BLaER1 (cell line): ENCODE data around the gene UNC45A.

Experiments used
- H3K27ac ChIP-seq: shearing (Covaris generic); formaldehyde crosslinking; 2 replicates; pipeline ENCODE4 v1.8.1; 2022
- H3K27me3 ChIP-seq: shearing (Covaris generic); formaldehyde crosslinking; 2 replicates; pipeline ENCODE4 v1.8.1; 2022
- H3K36me3 ChIP-seq: shearing (Covaris generic); formaldehyde crosslinking; 2 replicates; pipeline ENCODE4 v1.8.1; 2022
- H3K4me1 ChIP-seq: shearing (Covaris generic); formaldehyde crosslinking; 2 replicates; pipeline ENCODE4 v1.8.1; 2022
- H3K4me2 ChIP-seq: shearing (Covaris generic); formaldehyde crosslinking; 2 replicates; pipeline ENCODE4 v1.8.1; 2022
- H3K4me3 ChIP-seq: shearing (Covaris generic); formaldehyde crosslinking; 2 replicates; pipeline ENCODE4 v1.8.1; 2022
- H3K9ac ChIP-seq: shearing (Covaris generic); formaldehyde crosslinking; 2 replicates; pipeline ENCODE4 v1.8.1; 2022
- H3K9me3 ChIP-seq: shearing (Covaris generic); formaldehyde crosslinking; 2 replicates; pipeline ENCODE4 v1.8.1; 2022
- H4K20me1 ChIP-seq: shearing (Covaris generic); formaldehyde crosslinking; 2 replicates; pipeline ENCODE4 v1.8.1; 2022
- Cebpa-rat ChIP-seq: shearing (Covaris generic); IDR thresholded peaks from 2 replicates; pipeline ENCODE4 v1.8.1; 2022

The UNC45A gene

GRCh38 chr15:90934949-90935751, at the start of gene UNC45A:
Gene UNC45A (plus strand): TSS chr15:90935285. CDS start chr15:90935325, 40 bp downstream.
- peak within 1 kb of the TSS; percentile 90 for H3K9ac ChIP-seq
- peaks cover 40% of the 10 kb centered on the region for H3K36me3 ChIP-seq
- no peak for TF ChIP-seq Cebpa-rat
- H3K4me2 ChIP-seq, result peak within 1 kb of the TSS; percentile 100
- H3K9me3 ChIP-seq, result no peaks in the 10 kb centered on the region
- H3K27ac ChIP-seq, result peak within 1 kb of the TSS; percentile 73
- H3K4me3 ChIP-seq, result peak within 1 kb of the TSS; percentile 82
- no peaks in the 10 kb centered on the region for H3K27me3 ChIP-seq
- H4K20me1 ChIP-seq, result peaks cover 21% of the 10 kb centered on the region
- H3K4me1 ChIP-seq, result peaks cover 74% of the 10 kb centered on the region

GRCh38 chr15:90885432-90886290, 49.4 kb upstream of the UNC45A start:
- Histone ChIP-seq H3K9ac (peak overlapping the region; percentile 95), H3K4me1 (peaks cover 43% of the 10 kb centered on the region), H3K27me3 (no peaks in the 10 kb centered on the region), H3K27ac (peak overlapping the region; percentile 97), H3K36me3 (peaks cover 66% of the 10 kb centered on the region), H3K4me3 (peak overlapping the region; percentile 79), H3K9me3 (no peaks in the 10 kb centered on the region), H3K4me2 (peak overlapping the region; percentile 98), H4K20me1 (peaks cover 23% of the 10 kb centered on the region; the same call in 1 of the 2 replicates)
- TF ChIP-seq Cebpa-rat, result no peak

- peaks cover 28% of the 10 kb centered on the region; the same call in 1 of the 2 replicates for H4K20me1 ChIP-seq
- TF ChIP-seq Cebpa-rat, result no peak
- peaks cover 43% of the 10 kb centered on the region for H3K4me1 ChIP-seq
- H3K27ac ChIP-seq, result 0 out of 2 replicates have a peak overlapping the region, but pooled peaks have one; percentile 3
- H3K4me3 ChIP-seq, result no peak overlapping the region
- H3K9ac ChIP-seq, result no peak overlapping the region
- peak overlapping the region; percentile 98 for H3K4me2 ChIP-seq
- peaks cover 66% of the 10 kb centered on the region for H3K36me3 ChIP-seq
- H3K27me3 ChIP-seq, result no peaks in the 10 kb centered on the region
- H3K9me3 ChIP-seq, result no peaks in the 10 kb centered on the region
Observed at GRCh38 chr15:90886291-90886614, 48.8 kb upstream of the UNC45A start.

- Histone ChIP-seq H3K4me2 (no peak overlapping the region), H3K9ac (no peak overlapping the region), H4K20me1 (peaks cover 32% of the 10 kb centered on the region; the same call in 1 of the 2 replicates), H3K4me1 (peaks cover 43% of the 10 kb centered on the region), H3K36me3 (peaks cover 66% of the 10 kb centered on the region), H3K4me3 (no peak overlapping the region), H3K27ac (no peak overlapping the region), H3K27me3 (no peaks in the 10 kb centered on the region), H3K9me3 (no peaks in the 10 kb centered on the region)
- no peak for TF ChIP-seq Cebpa-rat
Observed at GRCh38 chr15:90887037-90887481, 48.0 kb upstream of the UNC45A start.

- peaks cover 23% of the 10 kb centered on the region for H3K4me1 ChIP-seq
- no peak overlapping the region for H3K4me3 ChIP-seq
- peaks cover 32% of the 10 kb centered on the region; the same call in 1 of the 2 replicates for H4K20me1 ChIP-seq
- H3K27ac ChIP-seq, result no peak overlapping the region
- H3K4me2 ChIP-seq, result no peak overlapping the region
- no peaks in the 10 kb centered on the region for H3K27me3 ChIP-seq
- no peak for TF ChIP-seq Cebpa-rat
- H3K9me3 ChIP-seq, result no peaks in the 10 kb centered on the region
- H3K36me3 ChIP-seq, result peaks cover 79% of the 10 kb centered on the region
- H3K9ac ChIP-seq, result no peak overlapping the region
Observed at GRCh38 chr15:90889313-90889730, 45.8 kb upstream of the UNC45A start.

- Histone ChIP-seq H3K4me3 (no peak overlapping the region), H3K27me3 (no peaks in the 10 kb centered on the region), H4K20me1 (peaks cover 32% of the 10 kb centered on the region; the same call in 1 of the 2 replicates), H3K4me2 (no peak overlapping the region), H3K9ac (no peak overlapping the region), H3K27ac (no peak overlapping the region), H3K9me3 (no peaks in the 10 kb centered on the region), H3K36me3 (peaks cover 85% of the 10 kb centered on the region), H3K4me1 (peaks cover 18% of the 10 kb centered on the region)
- no peak for TF ChIP-seq Cebpa-rat
Observed at GRCh38 chr15:90889736-90890456, 45.2 kb upstream of the UNC45A start.

- peaks cover 94% of the 10 kb centered on the region for H3K36me3 ChIP-seq
- peaks cover 36% of the 10 kb centered on the region; the same call in 1 of the 2 replicates for H4K20me1 ChIP-seq
- H3K27ac ChIP-seq, result no peak overlapping the region
- H3K27me3 ChIP-seq, result no peaks in the 10 kb centered on the region
- H3K4me2 ChIP-seq, result no peak overlapping the region
- H3K9ac ChIP-seq, result no peak overlapping the region
- TF ChIP-seq Cebpa-rat, result no peak
- no peak overlapping the region for H3K4me3 ChIP-seq
- H3K9me3 ChIP-seq, result no peaks in the 10 kb centered on the region
- H3K4me1 ChIP-seq, result peaks cover 9% of the 10 kb centered on the region
Observed at GRCh38 chr15:90890839-90891238, 44.2 kb upstream of the UNC45A start.

GRCh38 chr15:90891346-90891949, 43.6 kb upstream of the UNC45A start:
- H4K20me1 ChIP-seq, result peaks cover 31% of the 10 kb centered on the region; the same call in 1 of the 2 replicates
- peaks cover 5% of the 10 kb centered on the region for H3K4me1 ChIP-seq
- no peak for TF ChIP-seq Cebpa-rat
- no peak overlapping the region for H3K9ac ChIP-seq
- H3K27ac ChIP-seq, result no peak overlapping the region
- no peak overlapping the region for H3K4me2 ChIP-seq
- no peaks in the 10 kb centered on the region for H3K27me3 ChIP-seq
- no peak overlapping the region for H3K4me3 ChIP-seq
- peaks cover 99% of the 10 kb centered on the region for H3K36me3 ChIP-seq
- H3K9me3 ChIP-seq, result no peaks in the 10 kb centered on the region

- Histone ChIP-seq H3K27me3 (no peaks in the 10 kb centered on the region), H3K27ac (no peak overlapping the region), H3K4me1 (peaks cover 8% of the 10 kb centered on the region), H3K4me3 (no peak overlapping the region), H3K36me3 (peaks cover 93% of the 10 kb centered on the region), H3K4me2 (no peak overlapping the region), H3K9me3 (no peaks in the 10 kb centered on the region), H3K9ac (no peak overlapping the region), H4K20me1 (peaks cover 26% of the 10 kb centered on the region; the same call in 1 of the 2 replicates)
- no peak for TF ChIP-seq Cebpa-rat
Observed at GRCh38 chr15:90892023-90892422, 43.1 kb upstream of the UNC45A start.
